Endothelial cell of umbilical vein (primary cell): ENCODE data around the gene MRPL48. TPM values are rescaled to one million over a fixed set of nuclear protein-coding genes. Genes with fewer than 3 reads are reported as not detected.

Experiments used
- BruUV-seq: library from RNA; stranded (reverse); fragments of 400-500 nt; replicated peaks from 2 replicates; lab custom pipeline; 2021; lab: Mats Ljungman, UMichigan
- CTCF ChIA-PET: fragments of 300-600, 350-600 bp; sonication (Branson Sonifier 250); formaldehyde crosslinking; loops from one replicate; lab custom pipeline; 2021; ENCODE audit warnings: antibody characterized with exemption, inconsistent platforms; lab: Charles Lee
- POLR2A ChIA-PET: fragments of 300-600, 350-600 bp; sonication (Branson Sonifier 250); formaldehyde crosslinking; loops from one replicate; lab custom pipeline; 2021; ENCODE audit warnings: antibody characterized with exemption, inconsistent platforms; lab: Charles Lee
- DNase-seq: peaks from one replicate; pipeline ENCODE4 v3.0.0-alpha.2; 2011; ENCODE audit warnings: low read depth, low spot score
- FAIRE-seq: peaks from 2 replicates; lab custom pipeline; 2011; peaks lifted over from hg19 to GRCh38; lab: Jason Lieb, UNC
- H2AFZ ChIP-seq: 2 replicates; pipeline ENCODE4 v1.6.0; 2012; ENCODE audit warnings: low read depth, low read length, control low read depth, inconsistent platforms
- H3K27ac ChIP-seq: 2 replicates; pipeline ENCODE4 v1.5.1; 2011; ENCODE audit warnings: low read depth, mild to moderate bottlenecking, control low read depth, low read length, moderate library complexity; ENCODE audit not compliant: insufficient read depth
- H3K27me3 ChIP-seq, 2 experiments: 2 replicates each; pipeline versions ENCODE4 v1.6.0 to v1.6.1; 2011; ENCODE audit warnings: low read length in 2 of 2, mixed read lengths in 1 of 2; ENCODE audit not compliant: control insufficient read depth in 2 of 2, insufficient read depth in 2 of 2
- H3K36me3 ChIP-seq, 2 experiments: 2 replicates in 1 of 2; 3 replicates in 1 of 2; pipeline ENCODE4 v1.5.1; 2011; ENCODE audit warnings: low read length in 2 of 2, mild to moderate bottlenecking in 1 of 2, moderate library complexity in 1 of 2; ENCODE audit not compliant: control insufficient read depth in 2 of 2, insufficient read depth in 2 of 2; ENCODE audit errors: extremely low read depth in 1 of 2
- H3K4me1 ChIP-seq: 3 replicates; pipeline ENCODE4 v1.5.1; 2011; ENCODE audit warnings: mild to moderate bottlenecking, low read length; ENCODE audit not compliant: control insufficient read depth, insufficient read depth; ENCODE audit errors: extremely low read depth
- H3K4me2 ChIP-seq: 2 replicates; pipeline ENCODE4 v1.6.1; 2011; ENCODE audit warnings: low read length, control low read depth, mixed read lengths; ENCODE audit not compliant: insufficient read depth
- H3K4me3 ChIP-seq, 3 experiments: fragments of 200-600 bp in 1 of 3; sonication (generic), shearing (Covaris generic) in 1 of 3; replicated peaks in 1 of 3; 2 replicates each; pipeline ENCODE4 v1.5.1; 2011 to 2016; ENCODE audit warnings: control low read depth in 3 of 3, low read length in 3 of 3, mild to moderate bottlenecking in 2 of 3, inconsistent platforms in 1 of 3, low read depth in 1 of 3, moderate library complexity in 1 of 3; ENCODE audit not compliant: insufficient read depth in 1 of 3
- H3K79me2 ChIP-seq: 2 replicates; pipeline ENCODE4 v1.6.0; 2012; ENCODE audit warnings: low read length, inconsistent platforms; ENCODE audit not compliant: control insufficient read depth, insufficient read depth
- H3K9ac ChIP-seq: replicated peaks from 2 replicates; pipeline ENCODE3; 2011; ENCODE audit warnings: low read length, control low read depth; ENCODE audit not compliant: insufficient read depth; ENCODE audit errors: extremely low read depth
- H3K9me1 ChIP-seq: replicated peaks from 3 replicates; pipeline ENCODE4 v1.6.0; 2011; ENCODE audit warnings: mild to moderate bottlenecking, low read length; ENCODE audit not compliant: control insufficient read depth, insufficient read depth; ENCODE audit errors: extremely low read depth
- H3K9me3 ChIP-seq: replicated peaks from 2 replicates; pipeline ENCODE4 v1.5.1; 2012; ENCODE audit warnings: low read length, inconsistent platforms; ENCODE audit not compliant: control insufficient read depth, insufficient read depth
- H4K20me1 ChIP-seq: replicated peaks from 2 replicates; pipeline ENCODE3; 2011; ENCODE audit warnings: mild to moderate bottlenecking, low read length; ENCODE audit not compliant: control insufficient read depth, insufficient read depth; ENCODE audit errors: extremely low read depth
- CTCF ChIP-seq, 2 donors: IDR thresholded peaks; 1 replicate in 1 of 2; 2 replicates in 1 of 2; pipeline ENCODE4 v1.5.1; 2011; ENCODE audit warnings: low read length in 2 of 2, mild to moderate bottlenecking in 2 of 2, moderate library complexity in 2 of 2, control low read depth in 1 of 2, inconsistent platforms in 1 of 2, low read depth in 1 of 2; ENCODE audit not compliant: insufficient read depth in 1 of 2; ENCODE audit errors: extremely low read depth in 1 of 2
- EZH2 ChIP-seq: IDR thresholded peaks from 2 replicates; pipeline ENCODE4 v1.6.1; 2012; ENCODE audit warnings: borderline replicate concordance, low read depth, mild to moderate bottlenecking, moderate library complexity, low read length, inconsistent platforms; ENCODE audit not compliant: severe bottlenecking
- FOS ChIP-seq: IDR thresholded peaks from 2 replicates; pipeline ENCODE4 v1.6.1; 2011; ENCODE audit warnings: mild to moderate bottlenecking, low read length, moderate library complexity, borderline replicate concordance; ENCODE audit not compliant: insufficient read depth
- GATA2 ChIP-seq: IDR thresholded peaks from 2 replicates; pipeline ENCODE4 v1.7.0; 2011; ENCODE audit warnings: low read depth, mild to moderate bottlenecking, moderate library complexity, mixed read lengths, low read length; ENCODE audit not compliant: insufficient read length, insufficient read depth
- JUN ChIP-seq: IDR thresholded peaks from 2 replicates; pipeline ENCODE4 v1.6.1; 2011; ENCODE audit warnings: borderline replicate concordance, low read depth; ENCODE audit not compliant: insufficient read length, insufficient read depth
- MAX ChIP-seq: IDR thresholded peaks from 2 replicates; pipeline ENCODE4 v1.6.1; 2011; ENCODE audit not compliant: insufficient read depth, insufficient read length
- MYC ChIP-seq: IDR thresholded peaks from one replicate; pipeline ENCODE4 v1.6.1; 2011; ENCODE audit warnings: mild to moderate bottlenecking, low read depth, low read length
- POLR2A ChIP-seq: IDR thresholded peaks from 2 replicates; pipeline ENCODE4 v1.6.1; 2012; ENCODE audit warnings: low read depth, mild to moderate bottlenecking, control low read depth, low read length
- POLR2AphosphoS5 ChIP-seq: IDR thresholded peaks from 2 replicates; pipeline ENCODE4 v1.6.1; 2012; ENCODE audit warnings: low read depth, mild to moderate bottlenecking, control low read depth, low read length, moderate library complexity; ENCODE audit not compliant: insufficient read depth
- dilution Hi-C: fragments of 300-500 bp; cut with MboI; formaldehyde crosslinking; loops from one replicate; pipeline ENCODE4 v1.15.0; 2019; ENCODE audit warnings: low sequenced_read_pairs; ENCODE audit not compliant: extremely low pct_ligation_motif_present
- intact Hi-C: fragments of 100-400 bp; cut with micrococcal nuclease; formaldehyde crosslinking; loops from one replicate; pipeline ENCODE4 v1.10.0; 2022
- polyA plus RNA-seq, 4 experiments: library from polyadenylated mRNA; depleted of rRNA in 3 of 4; stranded (reverse) in 3 of 4; unstranded in 1 of 4; fragments of >200 nt; gene quantifications; 2 replicates each; pipeline versions ENCODE4 v1.2.1 to v1.2.3, GENCODE V29; 2011 to 2012; ENCODE audit warnings: missing spikeins in 1 of 4
- total RNA-seq: library from RNA; stranded (reverse); gene quantifications from 2 replicates; pipeline ENCODE4 v1.2.3, GENCODE V29; 2021

Gene MRPL48
- total and polyA plus RNA-seq, 2 donors (not counting 3 experiments of a cell fraction or from before 2014, with no cell fraction given), result 25.0 to 38.3 TPM

GRCh38 chr11:73859671-73860070 lies 72.0 kb downstream of the MRPL48 start:
- Histone ChIP-seq H3K79me2 (no peaks in the 10 kb centered on the region), H3K27me3 (no peaks in the 10 kb centered on the region), H3K4me1 (no peaks in the 10 kb centered on the region), H3K4me2 (no peak overlapping the region), H3K4me3 (no peak overlapping the region), H3K9me3 (no peaks in the 10 kb centered on the region), H2AFZ (no peak overlapping the region), H3K27ac (no peak overlapping the region), H3K9me1 (no peaks in the 10 kb centered on the region), H4K20me1 (no peaks in the 10 kb centered on the region), H3K36me3 (peaks cover 2% of the 10 kb centered on the region in 2 experiments), H3K9ac (no peak overlapping the region)
- TF ChIP-seq JUN, result no peak
- no peak for TF ChIP-seq POLR2A
- TF ChIP-seq EZH2, result no peak
- TF ChIP-seq CTCF (IDR thresholded peaks at IDR 0.05; ENCODE audit: extremely low read depth in 1 of 2, insufficient read depth in 1 of 2, low read depth in 1 of 2, low read length in 2 of 2), result no peak
- no peak for TF ChIP-seq FOS
- no peak for TF ChIP-seq MAX
- no peak for TF ChIP-seq POLR2AphosphoS5
- no peak for TF ChIP-seq GATA2
- no peak for TF ChIP-seq MYC
- ChIA-PET POLR2A (no interaction called here), CTCF (interaction anchor here (1.2 kb wide), 1 partner anchor 72 kb away, joined by 3 read pairs; no protein-coding TSS in a partner anchor)
- no peak for FAIRE-seq
- dilution Hi-C loops (no loop called here), intact Hi-C loops (no loop called here)
- no TSS peak for BruUV-seq
- DNase-seq, result no peak
